Measurements from ENCODE around the gene CDKAL1.

CDKAL1 gene

GRCh38 chr6:20778912-20779311 lies 244.7 kb downstream of the CDKAL1 start:
- DNase-seq: no peak
- no peaks in the 10 kb centered on the region for H3K27me3 ChIP-seq
- H3K36me3 ChIP-seq: peaks cover 16 to 19% (median 19%) of the 10 kb centered on the region in 3 donors
- TF ChIP-seq CTCF (IDR thresholded peaks at IDR 0.05): no peak
- no peaks in the 10 kb centered on the region for H3K9me3 ChIP-seq
- intact Hi-C loops (cut with DNase I; ENCODE audit: low total_unique reads): no loop called here
- H3K4me1 ChIP-seq: no peaks in the 10 kb centered on the region
- H3K4me3 ChIP-seq: no peak overlapping the region
- H3K27ac ChIP-seq: no peak overlapping the region

DNA sequence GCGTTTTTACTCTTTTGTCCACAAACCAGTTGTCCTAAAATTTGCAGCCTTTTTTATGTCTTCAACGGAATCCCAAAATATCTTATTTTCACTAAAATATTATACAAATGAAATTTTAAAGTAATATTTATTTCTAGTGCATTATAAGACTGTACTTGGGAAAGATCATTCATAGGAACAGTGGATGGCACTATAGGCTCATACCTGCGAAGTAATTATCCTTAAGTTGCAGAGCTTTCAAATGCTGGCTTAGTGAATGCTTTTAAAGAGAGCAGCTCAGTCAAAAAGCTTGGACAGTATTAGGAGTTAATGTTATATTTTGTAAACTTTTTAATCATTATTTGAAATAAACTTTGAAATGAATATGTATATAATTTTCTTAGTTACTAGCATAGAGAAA lies 254.9 kb downstream of the CDKAL1 start:
- H3K4me1 ChIP-seq: no peaks in the 10 kb centered on the region
- H3K4me3 ChIP-seq: no peak overlapping the region
- no peak overlapping the region for H3K27ac ChIP-seq
- no peak for TF ChIP-seq CTCF (IDR thresholded peaks at IDR 0.05)
- no peaks in the 10 kb centered on the region for H3K9me3 ChIP-seq
- intact Hi-C loops (cut with DNase I; ENCODE audit: low total_unique reads): no loop called here
- H3K27me3 ChIP-seq: no peaks in the 10 kb centered on the region
- H3K36me3 ChIP-seq: no peaks in the 10 kb centered on the region
- DNase-seq: no peak

- Histone ChIP-seq H3K36me3 (no peaks in the 10 kb centered on the region), H3K27ac (no peak overlapping the region), H3K27me3 (no peaks in the 10 kb centered on the region), H3K4me1 (no peaks in the 10 kb centered on the region), H3K4me3 (no peak overlapping the region), H3K9me3 (no peaks in the 10 kb centered on the region)
- TF ChIP-seq CTCF (IDR thresholded peaks at IDR 0.05): no peak
- intact Hi-C loops (cut with DNase I; ENCODE audit: low total_unique reads): no loop called here
- no peak for DNase-seq
Measured at GRCh38 chr6:20790032-20790791, 256.0 kb downstream of the CDKAL1 start.

DNA sequence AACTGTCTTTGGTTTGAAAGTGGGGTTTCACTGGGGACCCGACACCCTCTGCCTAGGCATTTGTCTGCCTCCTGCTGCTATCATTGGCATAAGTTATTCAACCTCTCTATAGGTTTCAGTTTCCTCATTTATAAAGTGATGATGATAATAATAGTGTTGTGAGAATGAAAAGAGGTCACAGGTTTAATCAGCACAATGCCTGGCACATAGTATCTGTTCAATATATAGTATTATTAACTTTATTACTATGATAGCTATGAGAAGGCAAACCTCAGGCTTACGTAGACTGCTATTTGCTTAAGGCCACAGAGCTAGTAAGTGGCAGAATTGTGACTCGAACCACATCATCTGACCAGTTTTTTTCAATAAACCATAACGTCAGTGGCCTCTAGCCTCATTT lies 256.8 kb downstream of the CDKAL1 start:
- Histone ChIP-seq H3K27ac (no peak overlapping the region), H3K9me3 (no peaks in the 10 kb centered on the region), H3K36me3 (no peaks in the 10 kb centered on the region), H3K4me1 (no peaks in the 10 kb centered on the region), H3K27me3 (no peaks in the 10 kb centered on the region), H3K4me3 (no peak overlapping the region)
- intact Hi-C loops (cut with DNase I; ENCODE audit: low total_unique reads): no loop called here
- no peak for DNase-seq
- no peak for TF ChIP-seq CTCF (IDR thresholded peaks at IDR 0.05)

DNA sequence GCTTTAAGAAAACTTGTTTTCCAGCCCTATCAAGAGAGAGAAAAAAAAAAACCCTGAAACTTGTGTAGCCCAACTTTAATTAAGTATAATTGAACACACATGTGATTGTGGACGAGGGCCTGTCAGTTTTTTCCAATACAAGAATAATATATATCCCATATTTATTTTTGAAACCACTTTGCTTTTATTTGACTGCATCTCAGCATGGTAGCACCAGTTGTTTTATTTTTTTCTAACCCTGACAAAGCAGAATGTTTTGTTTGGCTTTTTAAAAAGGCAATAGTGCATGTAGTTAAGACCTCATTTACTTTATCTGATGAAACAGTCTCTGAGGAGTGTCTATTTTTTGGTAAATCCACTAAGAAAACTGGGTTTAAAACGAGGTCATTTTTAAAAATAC lies 257.7 kb downstream of the CDKAL1 start:
- no peak for DNase-seq
- no peak overlapping the region for H3K27ac ChIP-seq
- H3K4me1 ChIP-seq: no peaks in the 10 kb centered on the region
- no peak for TF ChIP-seq CTCF (IDR thresholded peaks at IDR 0.05)
- intact Hi-C loops (cut with DNase I; ENCODE audit: low total_unique reads): no loop called here
- no peaks in the 10 kb centered on the region for H3K27me3 ChIP-seq
- no peaks in the 10 kb centered on the region for H3K9me3 ChIP-seq
- H3K36me3 ChIP-seq: no peaks in the 10 kb centered on the region
- H3K4me3 ChIP-seq: no peak overlapping the region

DNA sequence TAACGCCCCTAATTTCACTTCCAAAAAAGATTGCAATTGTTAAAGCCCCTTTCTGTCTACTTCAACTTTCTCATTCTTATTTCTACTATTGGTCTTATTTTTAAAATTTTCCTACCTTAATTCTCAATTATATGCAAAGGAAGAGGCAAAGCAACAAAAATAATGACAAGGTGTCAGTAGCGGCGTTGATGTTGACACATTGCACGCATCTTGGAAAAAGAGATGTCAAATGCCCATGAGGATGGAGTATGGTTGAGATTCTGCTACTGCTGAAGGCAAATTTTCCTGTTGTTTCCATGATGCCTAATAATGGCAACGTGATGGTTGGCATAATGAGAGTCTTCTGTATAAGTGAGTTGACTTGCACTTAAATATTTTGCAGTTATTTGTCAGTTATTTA lies 258.9 kb downstream of the CDKAL1 start:
- no peak overlapping the region for H3K27ac ChIP-seq
- intact Hi-C loops (cut with DNase I; ENCODE audit: low total_unique reads): no loop called here
- no peaks in the 10 kb centered on the region for H3K9me3 ChIP-seq
- H3K27me3 ChIP-seq: no peaks in the 10 kb centered on the region
- H3K36me3 ChIP-seq: no peaks in the 10 kb centered on the region
- no peak for TF ChIP-seq CTCF (IDR thresholded peaks at IDR 0.05)
- no peak for DNase-seq
- H3K4me1 ChIP-seq: no peaks in the 10 kb centered on the region
- no peak overlapping the region for H3K4me3 ChIP-seq

Measured in tibial artery (tissue), 4 donors.